NCI-H2107 (cell line): Measurements from ENCODE around the gene ASB15.

Experiments
- DNase-seq: peaks from one replicate; lab custom pipeline; 2025; lab: John Stamatoyannopoulos, UW

Gene ASB15

GRCh38 chr7:123637203-123637602 is 35.6 kb downstream of the ASB15 start:
- DNase-seq: no peak

GRCh38 chr7:123637878-123638277 is 36.3 kb downstream of the ASB15 start:
- no peak for DNase-seq

GRCh38 chr7:123639631-123640030 is 38.0 kb downstream of the ASB15 start:
- no peak for DNase-seq

GRCh38 chr7:123640583-123640982 is 39.0 kb downstream of the ASB15 start:
- DNase-seq: no peak

GRCh38 chr7:123641901-123642300 is 40.3 kb downstream of the ASB15 start:
- DNase-seq: no peak

- peak; percentile 65 for DNase-seq
Measured at GRCh38 chr7:123643495-123644441, 42.1 kb downstream of the ASB15 start.

GRCh38 chr7:123645516-123645915 is 43.9 kb downstream of the ASB15 start:
- DNase-seq: no peak

GRCh38 chr7:123647106-123647730 is 45.6 kb downstream of the ASB15 start:
- DNase-seq: no peak

GRCh38 chr7:123649964-123650363 is 48.3 kb downstream of the ASB15 start:
- no peak for DNase-seq

GRCh38 chr7:123650595-123650994 is 49.0 kb downstream of the ASB15 start:
- no peak for DNase-seq

- no peak for DNase-seq
Measured at GRCh38 chr7:123652406-123652805, 50.8 kb downstream of the ASB15 start.

- no peak for DNase-seq
Measured at GRCh38 chr7:123653162-123653561, 51.5 kb downstream of the ASB15 start.

GRCh38 chr7:123655614-123656013 is 54.0 kb downstream of the ASB15 start, which contains the start of gene LMOD2:
LMOD2 (plus strand) TSS chr7:123655866; CDS start chr7:123655964, 98 bp downstream.
- DNase-seq: no peak

- no peak for DNase-seq
Measured at GRCh38 chr7:123656544-123657303, 55.1 kb downstream of the ASB15 start.

- no peak for DNase-seq
Measured at GRCh38 chr7:123657304-123657685, 55.7 kb downstream of the ASB15 start.

- DNase-seq: no peak
Measured at GRCh38 chr7:123658023-123658422, 56.4 kb downstream of the ASB15 start.

- DNase-seq: no peak
Measured at GRCh38 chr7:123660514-123661354, 59.1 kb downstream of the ASB15 start.

GRCh38 chr7:123661765-123662164 is 60.1 kb downstream of the ASB15 start:
- DNase-seq: no peak

- no peak for DNase-seq
Measured at GRCh38 chr7:123662293-123662692, 60.7 kb downstream of the ASB15 start.

GRCh38 chr7:123662755-123663154 is 61.1 kb downstream of the ASB15 start:
- DNase-seq: no peak

GRCh38 chr7:123663200-123663599 is 61.6 kb downstream of the ASB15 start:
- no peak for DNase-seq

- DNase-seq: no peak
Measured at GRCh38 chr7:123665157-123665556, 63.5 kb downstream of the ASB15 start.
